GM12878 (cell line): ENCODE data around the gene CEP131. TPM values are rescaled to one million over a fixed set of nuclear protein-coding genes. Genes with fewer than 3 reads are reported as not detected.

Experiments used
- ATAC-seq: fragments of 200-7000 bp; cut with Tn5 transposase; 3 replicates; pipeline ENCODE4 v1.9.1; 2020; ENCODE audit warnings: mild to moderate bottlenecking, moderate library complexity
- BruUV-seq: library from RNA; stranded (reverse); fragments of 400-500 nt; replicated peaks from 2 replicates; lab custom pipeline; 2021; lab: Mats Ljungman, UMichigan
- CTCF ChIA-PET: fragments of 300-600 bp; sonication (Branson Sonifier 250); formaldehyde crosslinking; extraction: SDS; loops from one replicate; lab custom pipeline; 2021; ENCODE audit warnings: inconsistent platforms; lab: Yijun Ruan, JAX
- POLR2A ChIA-PET: fragments of 350-600 bp; formaldehyde crosslinking; extraction: SDS; loops from one replicate; lab custom pipeline; 2021; ENCODE audit warnings: inconsistent platforms; lab: Charles Lee
- RAD21 ChIA-PET: fragments of 300-600 bp; sonication (Branson Sonifier 250); formaldehyde crosslinking; loops from one replicate; lab custom pipeline; 2023; ENCODE audit warnings: antibody characterized with exemption; ENCODE audit not compliant: unreplicated experiment; lab: Charles Lee
- SMC1A ChIA-PET: fragments of 300-600 bp; sonication (Branson Sonifier 250); formaldehyde crosslinking; loops from one replicate; lab custom pipeline; 2023; ENCODE audit not compliant: unreplicated experiment, uncharacterized antibody; lab: Charles Lee
- DNase-seq: peaks from one replicate; pipeline ENCODE4 v3.0.0-alpha.2; 2011; ENCODE audit warnings: low read depth, low spot score
- FAIRE-seq: peaks from 3 replicates; lab custom pipeline; 2011; peaks lifted over from hg19 to GRCh38; lab: Jason Lieb, UNC
- H2AFZ ChIP-seq: 2 replicates; pipeline ENCODE4 v1.6.0; 2011; ENCODE audit warnings: low read depth, low read length, control low read depth; ENCODE audit not compliant: control insufficient read depth
- H3K27ac ChIP-seq: 2 replicates; pipeline ENCODE4 v1.5.1; 2011; ENCODE audit warnings: control low read depth; ENCODE audit not compliant: control insufficient read depth, insufficient read depth
- H3K27me3 ChIP-seq, 2 experiments: replicated peaks in 1 of 2; 2 replicates each; pipeline versions ENCODE4 v1.6.0 to v1.6.1; 2011; ENCODE audit warnings: low read length in 1 of 2; ENCODE audit not compliant: control insufficient read depth in 2 of 2, insufficient read depth in 2 of 2
- H3K36me3 ChIP-seq, 2 experiments: 2 replicates each; pipeline ENCODE4 v1.5.1; 2011; ENCODE audit warnings: low read length in 1 of 2; ENCODE audit not compliant: control insufficient read depth in 2 of 2, insufficient read depth in 2 of 2
- H3K4me1 ChIP-seq: 2 replicates; pipeline ENCODE4 v1.6.1; 2011; ENCODE audit warnings: mild to moderate bottlenecking, low read length, moderate library complexity, mixed read lengths; ENCODE audit not compliant: control insufficient read depth, insufficient read depth
- H3K4me2 ChIP-seq: 2 replicates; pipeline ENCODE4 v1.6.0; 2011; ENCODE audit warnings: control low read depth; ENCODE audit not compliant: control insufficient read depth, insufficient read depth
- H3K4me3 ChIP-seq: fragments of 200-600 bp; sonication (generic); 2 replicates; pipeline ENCODE4 v1.5.1; 2016
- H3K79me2 ChIP-seq: 2 replicates; pipeline ENCODE4 v1.6.0; 2011; ENCODE audit warnings: low read length; ENCODE audit not compliant: control insufficient read depth, insufficient read depth
- H3K9ac ChIP-seq: 2 replicates; pipeline ENCODE4 v1.8.0; 2011; ENCODE audit warnings: low read length, control low read depth, mixed read lengths; ENCODE audit not compliant: control insufficient read depth, insufficient read depth
- H3K9me3 ChIP-seq: replicated peaks from 3 replicates; pipeline ENCODE4 v1.5.1; 2011; ENCODE audit warnings: mild to moderate bottlenecking, low read length; ENCODE audit not compliant: control insufficient read depth, insufficient read depth
- H4K20me1 ChIP-seq: 2 replicates; pipeline ENCODE4 v1.6.0; 2011; ENCODE audit not compliant: control insufficient read depth, insufficient read depth
- CEBPB ChIP-seq, 2 experiments: fragments of 150-350 bp in 1 of 2; IDR thresholded peaks; 2 replicates each; pipeline ENCODE4 v1.6.1; 2012 to 2014; ENCODE audit warnings: low read depth in 2 of 2, low read length in 2 of 2, borderline replicate concordance in 1 of 2, inconsistent platforms in 1 of 2
- CEBPZ ChIP-seq: fragments of 150-350 bp; IDR thresholded peaks from 2 replicates; pipeline ENCODE4 v1.6.1; 2016; ENCODE audit warnings: low read depth, low read length
- CUX1 ChIP-seq: IDR thresholded peaks from 2 replicates; pipeline ENCODE4 v1.6.1; 2012; ENCODE audit warnings: improper control_type of control experiment, low read depth, low read length; ENCODE audit not compliant: insufficient replicate concordance
- IRF4 ChIP-seq: IDR thresholded peaks from 2 replicates; pipeline ENCODE4 v1.6.1; 2011; ENCODE audit warnings: low read depth, low read length
- PAX5 ChIP-seq: IDR thresholded peaks from 2 replicates; pipeline ENCODE4 v1.6.1; 2011; ENCODE audit warnings: low read depth, low read length, borderline replicate concordance
- POU2F2 ChIP-seq: IDR thresholded peaks from 3 replicates; pipeline ENCODE4 v1.6.1; 2011; ENCODE audit warnings: low read depth, mild to moderate bottlenecking, low read length, borderline replicate concordance
- SIN3A ChIP-seq: IDR thresholded peaks from 2 replicates; pipeline ENCODE4 v1.6.1; 2012; ENCODE audit warnings: low read depth, low read length, improper control_type of control experiment
- SMAD5 ChIP-seq: IDR thresholded peaks from 2 replicates; pipeline ENCODE4 v1.6.1; 2016; ENCODE audit warnings: antibody characterized with exemption, low read depth
- SREBF2 ChIP-seq: IDR thresholded peaks from 2 replicates; pipeline ENCODE4 v1.6.1; 2012; ENCODE audit warnings: mild to moderate bottlenecking, low read length
- SRF ChIP-seq, 2 experiments: IDR thresholded peaks; 2 replicates each; pipeline ENCODE4 v1.6.1; 2011; ENCODE audit warnings: low read depth in 2 of 2, low read length in 2 of 2, mild to moderate bottlenecking in 1 of 2, moderate library complexity in 1 of 2
- TAF1 ChIP-seq: IDR thresholded peaks from 2 replicates; pipeline ENCODE4 v1.6.1; 2011; ENCODE audit warnings: mild to moderate bottlenecking, low read depth, low read length, borderline replicate concordance
- TCF3 ChIP-seq: IDR thresholded peaks from 2 replicates; pipeline ENCODE4 v1.6.1; 2012; ENCODE audit warnings: low read depth, mild to moderate bottlenecking, low read length, borderline replicate concordance; ENCODE audit not compliant: insufficient read depth
- WGBS: methylation state at CpG from one replicate; pipeline ENCODE4 v1.1.6; 2016; ENCODE audit warnings: low lambda C conversion rate; ENCODE audit not compliant: insufficient replicate concordance, insufficient coverage; ENCODE audit errors: missing lambda C conversion rate; 5-methylcytosine and 5-hydroxymethylcytosine counted together
- in situ Hi-C: fragments of 300-500 bp; cut with MboI; formaldehyde crosslinking; loops from 9 replicates; pipeline ENCODE4 v1.14.3; 2018; ENCODE audit warnings: mixed read lengths
- intact Hi-C: fragments of 100-400 bp; cut with micrococcal nuclease; formaldehyde crosslinking; loops from one replicate; pipeline ENCODE4 v1.14.2; 2022; ENCODE audit not compliant: unreplicated experiment
- polyA plus RNA-seq, 11 experiments: library from polyadenylated mRNA; depleted of rRNA in 4 of 11; unstranded in 6 of 11; stranded (reverse) in 5 of 11; fragments of >200 nt; fragmentation: Nextera tagmentation in 4 of 11; fragmentation: Illumina TruSeq in 1 of 11; extraction: Ambion mirVana in 4 of 11; extraction: Trizol in 1 of 11; gene quantifications; 1 replicate in 1 of 11; 2 replicates in 10 of 11; pipeline versions ENCODE4 v1.2.1 to v1.2.3, GENCODE V29; 2011 to 2016; ENCODE audit warnings: inconsistent platforms in 2 of 11, missing spikeins in 2 of 11, low read depth in 1 of 11
- total RNA-seq, 4 experiments: library from RNA; depleted of rRNA in 3 of 4; stranded (reverse); fragments of >200 nt in 3 of 4; fragmentation: Illumina TruSeq in 1 of 4; extraction: Trizol in 1 of 4; gene quantifications; 2 replicates each; pipeline versions ENCODE4 v1.2.1 to v1.2.3, GENCODE V29; 2013 to 2021
- TF ChIP-seq, protein P1 (sequence below): fragments of 450-650 bp; conservative IDR thresholded peaks from 2 replicates; pipeline ENCODE4 v1.6.1; 2017; ENCODE audit warnings: mild to moderate bottlenecking, moderate library complexity
- TF ChIP-seq, protein P2 (sequence below): IDR thresholded peaks from 2 replicates; pipeline ENCODE4 v1.6.1; 2011; ENCODE audit warnings: low read depth, mild to moderate bottlenecking, low read length, moderate library complexity, borderline replicate concordance; ENCODE audit errors: extremely low read depth

CEP131 gene
- total and polyA plus RNA-seq, 10 of the 15 experiments (the other 5 are each of a cell fraction or from before 2014, with no cell fraction given), result 0.05 to 17.3 (median 6.7) TPM

- no TSS peak for BruUV-seq
- RAD21 ChIA-PET, result no interaction called here
- Histone ChIP-seq H2AFZ (no peak overlapping the region), H3K4me3 (no peak overlapping the region), H3K9me3 (no peaks in the 10 kb centered on the region), H3K27ac (no peak overlapping the region), H3K36me3 (no peaks in the 10 kb centered on the region), H3K4me1 (no peaks in the 10 kb centered on the region), H3K9ac (no peak overlapping the region), H4K20me1 (no peaks in the 10 kb centered on the region), H3K4me2 (no peak overlapping the region), H3K27me3 (no peaks in the 10 kb centered on the region; a peak in 2 of 4 replicates), H3K79me2 (no peaks in the 10 kb centered on the region)
- intact Hi-C loops (no loop called here), in situ Hi-C loops (no loop called here)
- DNase-seq (no peak), FAIRE-seq (no peak), ATAC-seq (no peak)
- 4% methylated on average over 22 of the region's 28 CpGs for WGBS
- CTCF ChIA-PET, result no interaction called here
- SMC1A ChIA-PET, result no interaction called here
- POLR2A ChIA-PET, result no interaction called here
- TF ChIP-seq IRF4 (no peak), CUX1 (no peak), SIN3A (no peak), SREBF2 (no peak), SRF (IDR thresholded peaks at IDR 0.05; ENCODE audit: low read depth in 2 of 2, low read length in 2 of 2) (no peak), TAF1 (no peak), CEBPB (IDR thresholded peaks at IDR 0.05; ENCODE audit: borderline replicate concordance in 1 of 2, low read depth in 2 of 2, low read length in 2 of 2) (no peak), PAX5 (no peak), CEBPZ (no peak), SMAD5 (no peak), POU2F2 (no peak), TCF3 (no peak)
- TF ChIP-seq, protein P1, sequence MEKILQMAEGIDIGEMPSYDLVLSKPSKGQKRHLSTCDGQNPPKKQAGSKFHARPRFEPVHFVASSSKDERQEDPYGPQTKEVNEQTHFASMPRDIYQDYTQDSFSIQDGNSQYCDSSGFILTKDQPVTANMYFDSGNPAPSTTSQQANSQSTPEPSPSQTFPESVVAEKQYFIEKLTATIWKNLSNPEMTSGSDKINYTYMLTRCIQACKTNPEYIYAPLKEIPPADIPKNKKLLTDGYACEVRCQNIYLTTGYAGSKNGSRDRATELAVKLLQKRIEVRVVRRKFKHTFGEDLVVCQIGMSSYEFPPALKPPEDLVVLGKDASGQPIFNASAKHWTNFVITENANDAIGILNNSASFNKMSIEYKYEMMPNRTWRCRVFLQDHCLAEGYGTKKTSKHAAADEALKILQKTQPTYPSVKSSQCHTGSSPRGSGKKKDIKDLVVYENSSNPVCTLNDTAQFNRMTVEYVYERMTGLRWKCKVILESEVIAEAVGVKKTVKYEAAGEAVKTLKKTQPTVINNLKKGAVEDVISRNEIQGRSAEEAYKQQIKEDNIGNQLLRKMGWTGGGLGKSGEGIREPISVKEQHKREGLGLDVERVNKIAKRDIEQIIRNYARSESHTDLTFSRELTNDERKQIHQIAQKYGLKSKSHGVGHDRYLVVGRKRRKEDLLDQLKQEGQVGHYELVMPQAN, result no peak
- TF ChIP-seq, protein P2, sequence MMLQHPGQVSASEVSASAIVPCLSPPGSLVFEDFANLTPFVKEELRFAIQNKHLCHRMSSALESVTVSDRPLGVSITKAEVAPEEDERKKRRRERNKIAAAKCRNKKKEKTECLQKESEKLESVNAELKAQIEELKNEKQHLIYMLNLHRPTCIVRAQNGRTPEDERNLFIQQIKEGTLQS, result no peak
Observed at GRCh38 chr17:81160306-81160705, 62.5 kb downstream of the CEP131 start.
